Activated CD4-positive, alpha-beta T cell treated with anti-CD3 and anti-CD28 coated beads, Interleukin-2, Interleukin-4, amounts not matched to agents 100 ng/mL and 50 ng/mL, durations not matched to agents 16 hours and 8 hours (primary cell): ENCODE measurements around the gene RASSF10.

Experiments used
- DNase-seq: peaks from one replicate; pipeline ENCODE4 v3.0.0-alpha.2; 2020; ENCODE audit warnings: low spot score

The RASSF10 gene

DNA sequence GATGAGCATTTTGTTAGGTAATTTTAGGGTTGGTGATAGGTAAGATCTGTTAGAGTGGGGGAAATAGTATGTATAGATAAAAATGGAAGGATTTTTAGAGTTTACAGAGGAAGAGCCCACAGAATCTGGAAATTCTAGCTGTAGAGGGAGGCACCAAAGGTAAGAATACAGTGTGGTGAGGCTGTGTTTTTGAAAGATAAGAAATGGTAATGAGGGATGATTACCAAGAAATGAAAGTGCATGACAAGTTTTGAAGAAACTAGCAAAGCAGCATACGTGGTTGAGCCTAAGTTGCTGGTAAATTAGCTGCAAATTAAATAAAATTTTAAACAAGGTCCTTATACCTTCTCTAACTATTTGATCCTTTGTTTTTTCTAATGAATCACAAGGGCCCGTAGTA, 14.6 kb upstream of the RASSF10 start:
- no peak for DNase-seq

GRCh38 chr11:12995188-12995587, 13.9 kb upstream of the RASSF10 start:
- no peak for DNase-seq

- DNase-seq: no peak
These were observed 13.3 kb upstream of the RASSF10 start for GRCh38 chr11:12995823-12996222.

DNA sequence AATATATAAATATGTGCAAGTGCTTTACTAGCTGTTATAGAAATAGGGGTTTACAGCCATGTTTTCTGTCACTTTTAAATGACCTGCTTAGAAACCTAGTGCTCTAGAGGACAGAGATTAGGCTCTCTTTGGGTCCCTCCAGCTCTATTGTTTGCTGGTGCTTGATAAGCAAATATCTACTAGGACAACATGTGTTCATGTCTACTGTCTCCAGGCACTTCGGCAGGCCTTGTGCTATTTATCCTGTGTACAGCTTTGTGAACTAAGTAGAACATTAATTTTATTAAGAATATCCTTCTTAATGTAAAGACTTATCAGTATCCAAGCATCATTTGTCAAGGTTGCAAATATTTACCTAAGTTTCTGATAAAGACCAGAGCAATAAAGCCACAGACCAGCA, 11.9 kb upstream of the RASSF10 start:
- DNase-seq: no peak

GRCh38 chr11:12998336-12998735, 10.8 kb upstream of the RASSF10 start:
- no peak for DNase-seq

GRCh38 chr11:12999597-12999996, 9.5 kb upstream of the RASSF10 start:
- DNase-seq: no peak

- DNase-seq: no peak
These were observed 9.0 kb upstream of the RASSF10 start for GRCh38 chr11:13000116-13000515.

DNA sequence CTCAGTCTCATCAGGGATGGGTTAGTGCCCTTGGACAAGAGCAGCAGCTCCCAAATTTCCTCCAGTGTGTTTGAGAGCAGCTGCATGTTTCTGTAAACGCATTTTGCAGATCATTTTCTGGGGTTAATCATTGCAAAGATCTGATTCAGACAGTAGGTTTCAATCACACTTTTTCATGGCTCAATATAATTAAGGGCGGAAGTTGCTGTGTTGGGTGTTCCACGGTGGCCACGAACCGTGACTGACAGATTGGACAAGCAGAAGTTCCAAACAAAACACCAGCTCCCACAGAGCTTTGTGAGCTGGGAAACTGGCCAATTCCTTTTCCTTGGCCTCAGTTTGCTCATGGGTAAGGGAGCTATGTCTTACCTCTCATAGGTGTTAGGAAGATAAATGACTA, 8.4 kb upstream of the RASSF10 start:
- no peak for DNase-seq

- DNase-seq: no peak
These were observed 5.2 kb upstream of the RASSF10 start for GRCh38 chr11:13003736-13004493.

DNA sequence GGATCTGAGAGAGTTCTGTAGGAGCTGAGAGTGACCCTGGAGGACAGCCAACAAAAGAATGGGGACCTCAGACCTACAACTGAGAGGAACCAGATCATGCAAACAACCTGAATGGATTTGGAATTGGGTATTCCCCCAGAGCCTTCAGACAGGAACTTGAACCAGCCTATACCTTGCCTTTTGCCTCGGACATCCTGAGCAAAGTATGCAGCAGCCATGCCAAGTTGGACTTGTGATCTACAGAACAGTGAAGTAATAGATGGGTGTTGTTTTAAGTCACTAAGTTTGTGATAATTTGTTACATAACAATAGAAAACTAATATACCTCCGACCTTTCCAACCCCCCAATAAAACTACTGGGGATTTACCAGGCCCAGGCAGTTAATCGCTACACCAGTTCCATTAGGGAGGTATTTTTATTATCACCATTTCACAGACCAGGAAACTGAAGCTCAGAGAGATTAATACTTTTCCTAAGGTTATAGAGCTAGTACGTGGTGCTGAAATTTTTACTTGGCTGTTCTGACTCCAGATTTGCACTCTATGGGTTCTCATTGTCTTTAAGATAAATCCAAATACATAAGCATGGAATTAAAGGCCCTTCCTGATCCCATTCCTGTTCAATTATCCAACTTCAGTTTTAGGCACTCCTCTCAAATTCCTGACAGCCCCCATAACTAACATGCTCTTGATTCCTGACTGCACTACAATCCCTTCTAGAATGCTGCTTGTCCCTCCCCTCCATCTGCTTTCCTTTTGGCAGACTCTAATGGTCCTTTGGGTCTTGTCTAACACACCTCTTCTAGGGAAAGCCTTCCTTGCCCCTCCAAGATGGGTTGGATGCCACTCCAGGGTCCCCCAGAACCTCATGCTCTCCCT, 1.7 kb upstream of the RASSF10 start:
- DNase-seq: no peak

- no peak for DNase-seq
These were observed 1.1 kb upstream of the RASSF10 start for GRCh38 chr11:13008061-13008435.

DNA sequence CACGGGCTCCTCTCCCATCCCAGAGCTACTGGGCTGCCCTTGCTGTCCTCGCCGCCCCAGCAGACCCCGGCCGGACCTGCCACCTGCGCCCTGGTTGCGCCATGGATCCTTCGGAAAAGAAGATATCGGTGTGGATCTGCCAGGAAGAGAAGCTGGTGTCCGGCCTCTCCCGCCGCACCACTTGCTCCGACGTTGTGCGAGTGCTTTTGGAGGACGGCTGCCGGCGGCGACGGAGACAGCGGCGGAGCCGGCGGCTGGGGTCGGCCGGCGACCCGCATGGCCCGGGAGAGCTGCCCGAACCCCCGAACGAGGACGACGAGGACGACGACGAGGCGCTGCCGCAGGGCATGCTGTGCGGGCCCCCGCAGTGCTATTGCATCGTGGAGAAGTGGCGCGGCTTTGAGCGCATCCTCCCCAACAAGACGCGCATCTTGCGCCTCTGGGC, 382 bp downstream of the RASSF10 start:
- no peak for DNase-seq

DNA sequence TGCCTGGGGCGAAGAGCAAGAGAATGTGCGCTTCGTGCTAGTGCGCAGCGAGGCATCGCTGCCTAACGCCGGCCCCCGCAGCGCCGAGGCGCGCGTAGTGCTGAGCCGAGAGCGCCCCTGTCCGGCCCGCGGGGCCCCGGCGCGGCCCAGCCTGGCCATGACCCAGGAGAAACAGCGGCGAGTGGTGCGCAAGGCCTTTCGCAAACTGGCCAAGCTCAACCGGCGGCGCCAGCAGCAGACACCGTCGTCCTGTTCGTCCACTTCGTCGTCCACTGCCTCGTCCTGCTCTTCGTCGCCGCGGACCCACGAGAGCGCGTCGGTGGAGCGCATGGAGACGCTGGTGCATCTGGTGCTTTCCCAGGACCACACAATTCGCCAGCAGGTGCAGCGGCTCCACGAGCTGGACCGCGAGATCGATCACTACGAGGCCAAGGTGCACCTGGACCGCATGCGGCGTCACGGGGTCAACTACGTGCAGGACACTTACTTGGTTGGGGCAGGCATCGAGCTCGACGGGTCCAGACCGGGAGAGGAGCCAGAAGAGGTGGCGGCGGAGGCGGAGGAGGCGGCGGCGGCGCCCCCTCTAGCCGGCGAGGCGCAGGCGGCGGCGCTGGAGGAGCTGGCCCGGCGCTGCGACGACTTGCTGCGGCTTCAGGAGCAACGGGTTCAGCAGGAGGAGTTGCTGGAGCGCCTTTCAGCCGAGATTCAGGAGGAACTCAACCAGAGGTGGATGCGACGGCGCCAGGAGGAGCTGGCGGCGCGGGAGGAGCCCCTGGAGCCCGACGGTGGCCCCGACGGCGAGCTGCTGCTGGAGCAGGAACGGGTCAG, 1.0 kb downstream of the RASSF10 start:
- no peak for DNase-seq

DNA sequence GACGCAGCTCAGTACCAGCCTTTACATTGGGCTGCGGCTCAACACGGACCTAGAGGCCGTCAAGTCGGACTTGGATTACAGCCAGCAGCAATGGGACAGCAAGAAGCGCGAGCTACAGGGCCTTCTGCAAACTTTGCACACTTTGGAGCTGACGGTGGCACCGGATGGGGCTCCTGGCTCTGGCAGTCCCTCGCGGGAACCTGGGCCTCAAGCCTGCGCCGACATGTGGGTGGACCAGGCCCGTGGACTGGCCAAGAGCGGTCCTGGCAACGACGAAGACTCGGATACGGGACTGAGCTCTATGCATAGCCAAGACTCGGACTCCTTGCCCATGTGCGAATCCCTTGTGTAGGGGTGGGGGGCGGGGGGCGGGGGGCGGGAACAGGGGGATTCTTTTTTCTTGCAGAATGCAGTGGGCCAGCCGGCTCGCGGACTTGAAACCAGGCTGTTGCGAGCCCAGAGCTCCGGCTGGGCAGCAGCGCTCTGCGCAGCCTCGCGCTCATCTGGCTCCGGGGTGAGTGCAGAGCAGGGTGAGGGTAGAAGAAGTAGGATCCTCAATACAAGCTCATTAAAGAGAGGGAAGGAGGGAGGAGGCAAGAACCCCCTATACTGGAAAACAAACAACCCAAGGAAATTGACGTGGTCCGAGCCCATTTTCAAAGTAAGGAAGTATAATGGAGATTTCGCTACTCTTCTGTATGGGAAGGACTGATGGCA, 1.8 kb downstream of the RASSF10 start:
- no peak for DNase-seq

GRCh38 chr11:13011466-13012055, 2.4 kb downstream of the RASSF10 start:
- no peak for DNase-seq

GRCh38 chr11:13012056-13012661, 3.0 kb downstream of the RASSF10 start:
- no peak for DNase-seq

DNA sequence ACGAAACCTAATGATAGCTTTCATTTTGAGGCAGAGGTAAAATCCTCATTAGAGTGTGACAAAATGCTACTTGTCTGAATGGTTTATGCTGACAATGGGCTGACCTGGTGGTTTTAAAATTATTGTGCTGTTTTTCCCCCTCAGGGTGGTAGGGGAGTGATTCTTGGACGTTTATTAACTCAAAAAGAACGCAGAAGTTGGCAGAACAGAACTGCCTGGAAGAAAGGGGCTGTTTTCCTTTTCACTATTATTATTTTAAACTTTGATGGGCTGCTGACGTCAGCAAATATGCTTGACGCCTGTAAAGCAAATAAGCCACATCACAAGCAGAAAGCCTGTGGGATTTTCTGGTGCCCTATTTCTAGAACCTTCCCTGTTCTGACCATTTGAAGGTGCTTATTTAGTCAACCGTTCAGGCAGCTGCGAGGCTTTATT, 4.0 kb downstream of the RASSF10 start:
- no peak for DNase-seq

GRCh38 chr11:13015753-13016152, 6.6 kb downstream of the RASSF10 start:
- no peak for DNase-seq

DNA sequence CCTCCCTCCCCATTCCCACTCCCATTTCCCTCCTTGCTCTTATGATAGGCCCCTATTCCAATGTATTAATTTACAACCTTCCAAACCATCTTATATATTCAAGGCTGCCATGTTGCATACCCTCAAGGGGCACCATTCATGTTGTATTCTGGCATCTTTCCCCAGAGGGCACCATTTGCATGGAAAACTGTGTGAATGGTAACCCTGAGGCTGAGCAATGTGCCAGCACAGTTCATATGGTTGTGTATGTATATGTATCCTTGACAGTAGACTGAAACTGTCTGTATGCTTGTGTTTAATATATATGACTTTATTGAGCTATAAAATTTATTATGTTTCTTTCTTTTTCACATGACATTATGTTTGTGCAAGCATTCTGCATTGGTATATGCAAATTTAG, 7.3 kb downstream of the RASSF10 start:
- DNase-seq: no peak

DNA sequence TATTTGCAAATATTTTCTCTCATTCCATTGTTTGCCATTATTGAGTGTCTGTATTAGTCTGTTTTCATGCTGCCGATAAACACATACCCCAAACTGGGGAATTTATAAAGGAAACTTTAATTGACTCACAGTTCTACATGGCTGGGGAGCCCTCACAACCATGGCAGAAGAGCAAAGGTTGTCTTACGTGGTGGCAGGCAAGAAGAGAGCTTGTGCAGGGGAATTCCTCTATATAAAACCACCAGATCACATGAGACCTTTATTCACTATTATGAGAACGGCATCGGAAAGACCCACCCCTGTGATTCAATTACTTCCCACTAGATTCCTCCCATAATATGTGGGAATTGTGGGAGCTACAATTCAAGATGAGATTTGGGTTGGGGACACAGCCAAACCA, 10.2 kb downstream of the RASSF10 start:
- DNase-seq: no peak

DNA sequence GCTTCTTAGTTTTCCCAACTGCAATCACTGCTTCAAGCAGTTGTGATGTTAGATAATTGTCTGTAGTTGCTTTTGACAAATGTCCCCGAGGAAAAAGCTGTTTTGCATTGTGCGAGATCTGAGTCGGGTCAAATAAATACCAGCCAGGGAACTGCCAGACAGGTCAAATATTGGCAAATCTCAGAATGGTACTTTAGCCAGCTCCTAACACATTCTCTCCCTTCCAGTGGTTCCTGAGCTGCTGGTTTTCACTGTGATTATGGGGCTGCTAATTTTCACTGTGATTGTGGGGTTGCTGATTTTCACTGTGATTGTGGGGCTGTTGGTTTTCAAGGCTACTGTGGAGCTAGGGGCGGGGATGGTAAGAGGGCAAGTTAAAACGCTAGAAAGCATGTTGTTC, 14.3 kb downstream of the RASSF10 start:
- DNase-seq: no peak
